Neural cell (in vitro differentiated cells): ENCODE results near the gene LIF. TPM values are rescaled to one million over a fixed set of nuclear protein-coding genes. Genes with fewer than 3 reads are reported as not detected.

ENCODE experiments used
- H2AFZ ChIP-seq: fragments of 200-600, 300-800 bp; sonication (generic), shearing (Covaris generic); 2 replicates; pipeline ENCODE4 v1.6.0; 2014; ENCODE audit warnings: low read depth, mild to moderate bottlenecking, antibody characterized with exemption, low read length, moderate library complexity
- H3F3A ChIP-seq: fragments of 200-600 bp; shearing (Covaris generic); 2 replicates; pipeline ENCODE4 v1.6.1; 2016; ENCODE audit warnings: mild to moderate bottlenecking, moderate library complexity, mixed read lengths, antibody characterized with exemption, low read length; ENCODE audit not compliant: insufficient read depth, poor library complexity, severe bottlenecking
- H3K27ac ChIP-seq: fragments of 200-600, 300-800 bp; sonication (generic), shearing (Covaris generic); 2 replicates; pipeline ENCODE4 v1.5.1; 2014; ENCODE audit warnings: mild to moderate bottlenecking, low read length, moderate library complexity
- H3K27me3 ChIP-seq: fragments of 300-800, 200-600 bp; sonication (generic), shearing (Covaris generic); 2 replicates; pipeline ENCODE4 v1.6.0; 2014; ENCODE audit warnings: mild to moderate bottlenecking, low read depth, low read length, moderate library complexity; ENCODE audit not compliant: insufficient read depth
- H3K36me3 ChIP-seq: fragments of 300-800, 200-600 bp; sonication (generic), shearing (Covaris generic); 2 replicates; pipeline ENCODE4 v1.5.1; 2014; ENCODE audit warnings: mild to moderate bottlenecking, antibody characterized with exemption, low read length, moderate library complexity; ENCODE audit not compliant: insufficient read depth
- H3K4me2 ChIP-seq: fragments of 300-800, 200-600 bp; sonication (generic), shearing (Covaris generic); 2 replicates; pipeline ENCODE4 v1.6.0; 2014; ENCODE audit warnings: mild to moderate bottlenecking, low read length
- H3K4me3 ChIP-seq: fragments of 300-800, 200-600 bp; sonication (generic), shearing (Covaris generic); 2 replicates; pipeline ENCODE4 v1.5.1; 2014; ENCODE audit warnings: mild to moderate bottlenecking, low read length, moderate library complexity
- H3K79me2 ChIP-seq: fragments of 200-600 bp; shearing (Covaris generic); replicated peaks from 2 replicates; pipeline ENCODE4 v1.6.0; 2014; ENCODE audit warnings: mild to moderate bottlenecking, low read length, moderate library complexity; ENCODE audit not compliant: insufficient read depth
- H3K9ac ChIP-seq: fragments of 300-800, 200-600 bp; sonication (generic), shearing (Covaris generic); 2 replicates; pipeline ENCODE4 v1.6.1; 2016; ENCODE audit warnings: mild to moderate bottlenecking, low read length, mixed read lengths
- H3K9me2 ChIP-seq: fragments of 200-600 bp; shearing (Covaris generic); 2 replicates; pipeline ENCODE4 v1.6.1; 2016; ENCODE audit warnings: mild to moderate bottlenecking, low read length, mixed read lengths; ENCODE audit not compliant: insufficient read depth
- H3K9me3 ChIP-seq: fragments of 200-600, 300-800 bp; sonication (generic), shearing (Covaris generic); 2 replicates; pipeline ENCODE4 v1.6.1; 2016; ENCODE audit warnings: mild to moderate bottlenecking, mixed run types, low read length, moderate library complexity, mixed read lengths
- H4K20me1 ChIP-seq: fragments of 200-600 bp; shearing (Covaris generic); 2 replicates; pipeline ENCODE4 v1.6.1; 2016; ENCODE audit warnings: mild to moderate bottlenecking, mixed run types; ENCODE audit not compliant: insufficient read depth
- EP300 ChIP-seq: fragments of 450-650 bp; conservative IDR thresholded peaks from 2 replicates; pipeline ENCODE4 v1.6.1; 2014; ENCODE audit warnings: antibody characterized with exemption, mild to moderate bottlenecking, moderate library complexity; ENCODE audit not compliant: poor library complexity, severe bottlenecking
- EZH2 ChIP-seq: fragments of 200-600, 300-800 bp; shearing (Covaris generic), sonication (generic); IDR thresholded peaks from 2 replicates; pipeline ENCODE4 v1.6.1; 2014; ENCODE audit warnings: antibody characterized with exemption, low read length, borderline replicate concordance, mild to moderate bottlenecking; ENCODE audit not compliant: insufficient read depth, poor library complexity, severe bottlenecking
- MXI1 ChIP-seq: fragments of 450-650 bp; conservative IDR thresholded peaks from 2 replicates; pipeline ENCODE4 v1.6.1; 2014; ENCODE audit warnings: antibody characterized with exemption, mild to moderate bottlenecking; ENCODE audit not compliant: poor library complexity, severe bottlenecking
- POLR2AphosphoS5 ChIP-seq: IDR thresholded peaks from 2 replicates; pipeline ENCODE4 v1.6.1; 2012
- RAD21 ChIP-seq: fragments of 450-650 bp; conservative IDR thresholded peaks from 2 replicates; pipeline ENCODE4 v1.6.1; 2014; ENCODE audit warnings: antibody characterized with exemption, mild to moderate bottlenecking, moderate library complexity
- SMC3 ChIP-seq: fragments of 450-650 bp; conservative IDR thresholded peaks from 2 replicates; pipeline ENCODE4 v1.6.1; 2014; ENCODE audit warnings: antibody characterized with exemption, mild to moderate bottlenecking, moderate library complexity; ENCODE audit not compliant: poor library complexity
- TAF1 ChIP-seq: IDR thresholded peaks from 2 replicates; pipeline ENCODE4 v1.6.1; 2012; ENCODE audit warnings: low read depth
- polyA plus RNA-seq: library from polyadenylated mRNA; depleted of rRNA; stranded (reverse); fragments of >200 nt; gene quantifications from 2 replicates; pipeline ENCODE4 v1.2.3, GENCODE V29; 2014
- TF ChIP-seq, protein P1 (sequence below): fragments of 450-650 bp; IDR thresholded peaks from 2 replicates; pipeline ENCODE4 v1.5.1; 2014; ENCODE audit warnings: antibody characterized with exemption, mild to moderate bottlenecking, moderate library complexity; ENCODE audit not compliant: poor library complexity, severe bottlenecking
- TF ChIP-seq, protein P2 (sequence below): IDR thresholded peaks from 2 replicates; pipeline ENCODE4 v1.6.1; 2012; ENCODE audit warnings: borderline replicate concordance

Gene LIF
- polyA plus RNA-seq, 1 donor from 2014 or later: 0.05 TPM

DNA sequence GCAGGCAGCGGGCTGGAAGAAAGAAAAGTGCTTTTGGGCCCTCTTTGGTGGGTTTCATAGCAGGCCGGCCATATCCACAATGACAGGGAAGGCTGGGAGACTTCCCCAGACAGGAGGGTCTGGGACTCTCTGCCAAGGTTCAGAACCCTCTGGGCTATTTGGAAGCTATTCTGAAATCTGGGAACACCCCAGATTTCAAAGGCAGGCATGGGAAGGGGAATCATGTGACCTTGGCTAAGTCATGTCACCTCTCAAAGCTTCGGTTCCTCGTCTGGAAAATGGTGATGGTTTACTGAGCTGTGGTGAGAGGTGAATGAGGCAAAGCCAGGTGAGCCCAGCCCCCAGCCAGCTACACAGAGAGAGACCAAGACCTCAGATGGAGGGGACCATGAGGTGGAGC lies 38.1 kb upstream of the LIF start:
- H3K36me3 ChIP-seq: no peaks in the 10 kb centered on the region
- no peaks in the 10 kb centered on the region for H3K79me2 ChIP-seq
- H3K4me2 ChIP-seq: no peak overlapping the region
- no peak overlapping the region for H2AFZ ChIP-seq
- no peaks in the 10 kb centered on the region for H3K9me3 ChIP-seq
- no peak overlapping the region for H3K27ac ChIP-seq
- no peak overlapping the region for H3K9ac ChIP-seq
- H3K4me3 ChIP-seq: no peak overlapping the region
- H4K20me1 ChIP-seq: no peaks in the 10 kb centered on the region
- TF ChIP-seq MXI1 (no peak), SMC3 (no peak), POLR2AphosphoS5 (no peak)
- no peaks in the 10 kb centered on the region for H3K27me3 ChIP-seq
- no peaks in the 10 kb centered on the region for H3F3A ChIP-seq
- no peaks in the 10 kb centered on the region for H3K9me2 ChIP-seq

DNA sequence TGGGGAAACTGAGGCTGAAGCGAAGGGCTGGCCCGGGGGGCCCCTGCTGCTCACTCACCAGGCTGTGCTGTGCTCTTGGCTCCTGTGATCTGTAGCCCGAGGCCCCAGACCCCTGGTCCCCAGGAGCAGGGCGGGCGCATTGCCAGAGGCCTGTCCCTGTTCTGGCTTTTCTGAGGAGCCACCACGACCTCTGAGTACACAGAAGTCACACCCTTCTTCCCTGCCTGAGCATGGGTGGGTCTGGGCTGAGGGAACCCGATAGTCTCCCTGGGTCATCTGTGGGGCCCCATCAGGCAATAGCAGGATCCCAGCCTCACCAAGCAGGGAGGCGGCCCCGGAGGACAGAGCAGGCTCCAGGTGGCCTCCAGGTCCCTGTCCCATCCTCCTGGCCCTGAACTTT lies 37.6 kb upstream of the LIF start:
- Histone ChIP-seq H3K4me3 (no peak overlapping the region), H3K4me2 (no peak overlapping the region), H2AFZ (no peak overlapping the region), H3K9ac (no peak overlapping the region), H4K20me1 (no peaks in the 10 kb centered on the region), H3F3A (no peaks in the 10 kb centered on the region), H3K27ac (no peak overlapping the region), H3K79me2 (no peaks in the 10 kb centered on the region), H3K9me3 (no peaks in the 10 kb centered on the region), H3K9me2 (no peaks in the 10 kb centered on the region), H3K36me3 (no peaks in the 10 kb centered on the region), H3K27me3 (no peaks in the 10 kb centered on the region)
- no peak for TF ChIP-seq RAD21
- TF ChIP-seq EZH2: no peak
- no peak for TF ChIP-seq EP300
- TF ChIP-seq MXI1: no peak
- TF ChIP-seq, protein P1, sequence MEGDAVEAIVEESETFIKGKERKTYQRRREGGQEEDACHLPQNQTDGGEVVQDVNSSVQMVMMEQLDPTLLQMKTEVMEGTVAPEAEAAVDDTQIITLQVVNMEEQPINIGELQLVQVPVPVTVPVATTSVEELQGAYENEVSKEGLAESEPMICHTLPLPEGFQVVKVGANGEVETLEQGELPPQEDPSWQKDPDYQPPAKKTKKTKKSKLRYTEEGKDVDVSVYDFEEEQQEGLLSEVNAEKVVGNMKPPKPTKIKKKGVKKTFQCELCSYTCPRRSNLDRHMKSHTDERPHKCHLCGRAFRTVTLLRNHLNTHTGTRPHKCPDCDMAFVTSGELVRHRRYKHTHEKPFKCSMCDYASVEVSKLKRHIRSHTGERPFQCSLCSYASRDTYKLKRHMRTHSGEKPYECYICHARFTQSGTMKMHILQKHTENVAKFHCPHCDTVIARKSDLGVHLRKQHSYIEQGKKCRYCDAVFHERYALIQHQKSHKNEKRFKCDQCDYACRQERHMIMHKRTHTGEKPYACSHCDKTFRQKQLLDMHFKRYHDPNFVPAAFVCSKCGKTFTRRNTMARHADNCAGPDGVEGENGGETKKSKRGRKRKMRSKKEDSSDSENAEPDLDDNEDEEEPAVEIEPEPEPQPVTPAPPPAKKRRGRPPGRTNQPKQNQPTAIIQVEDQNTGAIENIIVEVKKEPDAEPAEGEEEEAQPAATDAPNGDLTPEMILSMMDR: no peak
- TF ChIP-seq TAF1: no peak
- no peak for TF ChIP-seq POLR2AphosphoS5
- TF ChIP-seq, protein P2, sequence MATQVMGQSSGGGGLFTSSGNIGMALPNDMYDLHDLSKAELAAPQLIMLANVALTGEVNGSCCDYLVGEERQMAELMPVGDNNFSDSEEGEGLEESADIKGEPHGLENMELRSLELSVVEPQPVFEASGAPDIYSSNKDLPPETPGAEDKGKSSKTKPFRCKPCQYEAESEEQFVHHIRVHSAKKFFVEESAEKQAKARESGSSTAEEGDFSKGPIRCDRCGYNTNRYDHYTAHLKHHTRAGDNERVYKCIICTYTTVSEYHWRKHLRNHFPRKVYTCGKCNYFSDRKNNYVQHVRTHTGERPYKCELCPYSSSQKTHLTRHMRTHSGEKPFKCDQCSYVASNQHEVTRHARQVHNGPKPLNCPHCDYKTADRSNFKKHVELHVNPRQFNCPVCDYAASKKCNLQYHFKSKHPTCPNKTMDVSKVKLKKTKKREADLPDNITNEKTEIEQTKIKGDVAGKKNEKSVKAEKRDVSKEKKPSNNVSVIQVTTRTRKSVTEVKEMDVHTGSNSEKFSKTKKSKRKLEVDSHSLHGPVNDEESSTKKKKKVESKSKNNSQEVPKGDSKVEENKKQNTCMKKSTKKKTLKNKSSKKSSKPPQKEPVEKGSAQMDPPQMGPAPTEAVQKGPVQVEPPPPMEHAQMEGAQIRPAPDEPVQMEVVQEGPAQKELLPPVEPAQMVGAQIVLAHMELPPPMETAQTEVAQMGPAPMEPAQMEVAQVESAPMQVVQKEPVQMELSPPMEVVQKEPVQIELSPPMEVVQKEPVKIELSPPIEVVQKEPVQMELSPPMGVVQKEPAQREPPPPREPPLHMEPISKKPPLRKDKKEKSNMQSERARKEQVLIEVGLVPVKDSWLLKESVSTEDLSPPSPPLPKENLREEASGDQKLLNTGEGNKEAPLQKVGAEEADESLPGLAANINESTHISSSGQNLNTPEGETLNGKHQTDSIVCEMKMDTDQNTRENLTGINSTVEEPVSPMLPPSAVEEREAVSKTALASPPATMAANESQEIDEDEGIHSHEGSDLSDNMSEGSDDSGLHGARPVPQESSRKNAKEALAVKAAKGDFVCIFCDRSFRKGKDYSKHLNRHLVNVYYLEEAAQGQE: no peak
- TF ChIP-seq SMC3: no peak

DNA sequence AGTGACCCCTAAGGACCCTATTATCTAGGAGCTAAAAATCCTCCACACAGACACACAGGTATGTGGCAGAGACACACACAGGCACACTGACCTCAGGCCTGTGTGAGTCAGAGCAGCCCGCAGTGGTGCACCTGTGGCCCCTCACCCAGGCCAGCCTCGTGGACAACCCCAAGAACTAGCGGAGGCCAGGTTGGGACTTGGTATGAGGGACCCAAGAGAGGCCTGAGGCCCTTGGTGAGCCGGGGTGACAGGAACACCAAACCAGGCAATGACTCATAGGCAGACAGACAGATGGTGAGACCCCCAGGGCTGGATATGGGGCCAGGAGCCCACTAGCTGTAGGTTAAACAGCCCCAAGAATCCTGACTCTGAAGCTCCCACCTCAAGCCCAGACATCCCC lies 36.8 kb upstream of the LIF start:
- H2AFZ ChIP-seq: no peak overlapping the region
- no peak overlapping the region for H3K4me2 ChIP-seq
- TF ChIP-seq RAD21 (no peak), MXI1 (no peak), TAF1 (no peak), EP300 (no peak), POLR2AphosphoS5 (no peak), SMC3 (no peak), EZH2 (no peak)
- TF ChIP-seq, protein P2: no peak
- TF ChIP-seq, protein P1: no peak
- no peaks in the 10 kb centered on the region for H3K79me2 ChIP-seq
- H3K9me3 ChIP-seq: no peaks in the 10 kb centered on the region
- no peaks in the 10 kb centered on the region for H4K20me1 ChIP-seq
- H3K4me3 ChIP-seq: no peak overlapping the region
- no peaks in the 10 kb centered on the region for H3K36me3 ChIP-seq
- H3F3A ChIP-seq: no peaks in the 10 kb centered on the region
- H3K9ac ChIP-seq: no peak overlapping the region
- H3K27ac ChIP-seq: no peak overlapping the region
- H3K9me2 ChIP-seq: no peaks in the 10 kb centered on the region
- H3K27me3 ChIP-seq: no peaks in the 10 kb centered on the region
